ENCODE measurements around the gene CENPX.

- TF ChIP-seq, protein P1, sequence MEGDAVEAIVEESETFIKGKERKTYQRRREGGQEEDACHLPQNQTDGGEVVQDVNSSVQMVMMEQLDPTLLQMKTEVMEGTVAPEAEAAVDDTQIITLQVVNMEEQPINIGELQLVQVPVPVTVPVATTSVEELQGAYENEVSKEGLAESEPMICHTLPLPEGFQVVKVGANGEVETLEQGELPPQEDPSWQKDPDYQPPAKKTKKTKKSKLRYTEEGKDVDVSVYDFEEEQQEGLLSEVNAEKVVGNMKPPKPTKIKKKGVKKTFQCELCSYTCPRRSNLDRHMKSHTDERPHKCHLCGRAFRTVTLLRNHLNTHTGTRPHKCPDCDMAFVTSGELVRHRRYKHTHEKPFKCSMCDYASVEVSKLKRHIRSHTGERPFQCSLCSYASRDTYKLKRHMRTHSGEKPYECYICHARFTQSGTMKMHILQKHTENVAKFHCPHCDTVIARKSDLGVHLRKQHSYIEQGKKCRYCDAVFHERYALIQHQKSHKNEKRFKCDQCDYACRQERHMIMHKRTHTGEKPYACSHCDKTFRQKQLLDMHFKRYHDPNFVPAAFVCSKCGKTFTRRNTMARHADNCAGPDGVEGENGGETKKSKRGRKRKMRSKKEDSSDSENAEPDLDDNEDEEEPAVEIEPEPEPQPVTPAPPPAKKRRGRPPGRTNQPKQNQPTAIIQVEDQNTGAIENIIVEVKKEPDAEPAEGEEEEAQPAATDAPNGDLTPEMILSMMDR (IDR thresholded peaks at IDR 0.05; ENCODE audit: extremely low read depth in 1 of 2, insufficient read depth in 1 of 2, low read depth in 1 of 2, low read length in 2 of 2): no peak
- TF ChIP-seq FOS (IDR thresholded peaks at IDR 0.05; ENCODE audit: borderline replicate concordance, insufficient read depth, low read length): no peak
- TF ChIP-seq POLR2A (IDR thresholded peaks at IDR 0.05; ENCODE audit: low read depth, low read length): no peak
- TF ChIP-seq EZH2 (IDR thresholded peaks at IDR 0.05; ENCODE audit: borderline replicate concordance, low read depth, low read length, severe bottlenecking): no peak
- TF ChIP-seq, protein P2, sequence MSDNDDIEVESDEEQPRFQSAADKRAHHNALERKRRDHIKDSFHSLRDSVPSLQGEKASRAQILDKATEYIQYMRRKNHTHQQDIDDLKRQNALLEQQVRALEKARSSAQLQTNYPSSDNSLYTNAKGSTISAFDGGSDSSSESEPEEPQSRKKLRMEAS (IDR thresholded peaks at IDR 0.05; ENCODE audit: insufficient read depth, insufficient read length): no peak
- TF ChIP-seq POLR2AphosphoS5 (IDR thresholded peaks at IDR 0.05; ENCODE audit: insufficient read depth, low read depth, low read length): no peak
- no peak for TF ChIP-seq MYC (IDR thresholded peaks at IDR 0.05; ENCODE audit: low read depth, low read length)
These were observed 27.6 kb upstream of the CENPX start for GRCh38 chr17:82050152-82050760.
